ENCODE measurements around the gene MCEMP1. TPM values are rescaled to one million over a fixed set of nuclear protein-coding genes. Genes with fewer than 3 reads are reported as not detected.

MCEMP1 gene
- total RNA-seq, 2 donors from 2014 or later: 0.92 TPM; not detected in 1

DNA sequence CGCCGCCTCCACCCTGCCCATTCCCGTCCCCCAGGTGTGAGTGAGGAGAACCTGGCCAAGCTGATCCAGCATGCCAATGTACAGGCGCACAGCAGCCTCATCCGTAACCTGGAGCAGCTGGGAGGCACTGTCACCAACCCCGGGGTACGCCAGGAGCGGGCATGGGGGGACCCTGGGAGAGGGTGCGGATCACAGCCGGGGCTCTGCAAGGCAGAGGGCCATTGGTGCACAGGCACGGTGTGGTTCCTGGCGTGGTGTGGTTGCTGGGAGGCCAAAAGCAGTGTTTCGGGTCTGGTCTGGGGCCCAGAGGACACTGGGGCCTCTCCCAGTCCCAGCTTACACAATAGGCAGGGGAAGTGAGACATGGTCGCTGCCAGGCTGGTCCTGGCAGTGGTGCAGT is 31.7 kb upstream of the MCEMP1 start:
- Histone ChIP-seq H3K9me3 (no peaks in the 10 kb centered on the region), H3K4me1 (ENCODE audit: control insufficient read depth in 1 of 2, low read depth in 2 of 2) (no peaks in the 10 kb centered on the region), H3K27me3 (replicated peaks; ENCODE audit: insufficient read depth) (no peaks in the 10 kb centered on the region), H3K36me3 (no peaks in the 10 kb centered on the region), H3K27ac (no peak overlapping the region), H3K4me3 (no peak overlapping the region)
- TF ChIP-seq, protein P1, sequence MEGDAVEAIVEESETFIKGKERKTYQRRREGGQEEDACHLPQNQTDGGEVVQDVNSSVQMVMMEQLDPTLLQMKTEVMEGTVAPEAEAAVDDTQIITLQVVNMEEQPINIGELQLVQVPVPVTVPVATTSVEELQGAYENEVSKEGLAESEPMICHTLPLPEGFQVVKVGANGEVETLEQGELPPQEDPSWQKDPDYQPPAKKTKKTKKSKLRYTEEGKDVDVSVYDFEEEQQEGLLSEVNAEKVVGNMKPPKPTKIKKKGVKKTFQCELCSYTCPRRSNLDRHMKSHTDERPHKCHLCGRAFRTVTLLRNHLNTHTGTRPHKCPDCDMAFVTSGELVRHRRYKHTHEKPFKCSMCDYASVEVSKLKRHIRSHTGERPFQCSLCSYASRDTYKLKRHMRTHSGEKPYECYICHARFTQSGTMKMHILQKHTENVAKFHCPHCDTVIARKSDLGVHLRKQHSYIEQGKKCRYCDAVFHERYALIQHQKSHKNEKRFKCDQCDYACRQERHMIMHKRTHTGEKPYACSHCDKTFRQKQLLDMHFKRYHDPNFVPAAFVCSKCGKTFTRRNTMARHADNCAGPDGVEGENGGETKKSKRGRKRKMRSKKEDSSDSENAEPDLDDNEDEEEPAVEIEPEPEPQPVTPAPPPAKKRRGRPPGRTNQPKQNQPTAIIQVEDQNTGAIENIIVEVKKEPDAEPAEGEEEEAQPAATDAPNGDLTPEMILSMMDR (IDR thresholded peaks at IDR 0.05): no peak
- DNase-seq (ENCODE audit: low spot score) (no peak), ATAC-seq (ENCODE audit: insufficient number of reproducible peaks, low FRiP score, low read depth) (no peak)

DNA sequence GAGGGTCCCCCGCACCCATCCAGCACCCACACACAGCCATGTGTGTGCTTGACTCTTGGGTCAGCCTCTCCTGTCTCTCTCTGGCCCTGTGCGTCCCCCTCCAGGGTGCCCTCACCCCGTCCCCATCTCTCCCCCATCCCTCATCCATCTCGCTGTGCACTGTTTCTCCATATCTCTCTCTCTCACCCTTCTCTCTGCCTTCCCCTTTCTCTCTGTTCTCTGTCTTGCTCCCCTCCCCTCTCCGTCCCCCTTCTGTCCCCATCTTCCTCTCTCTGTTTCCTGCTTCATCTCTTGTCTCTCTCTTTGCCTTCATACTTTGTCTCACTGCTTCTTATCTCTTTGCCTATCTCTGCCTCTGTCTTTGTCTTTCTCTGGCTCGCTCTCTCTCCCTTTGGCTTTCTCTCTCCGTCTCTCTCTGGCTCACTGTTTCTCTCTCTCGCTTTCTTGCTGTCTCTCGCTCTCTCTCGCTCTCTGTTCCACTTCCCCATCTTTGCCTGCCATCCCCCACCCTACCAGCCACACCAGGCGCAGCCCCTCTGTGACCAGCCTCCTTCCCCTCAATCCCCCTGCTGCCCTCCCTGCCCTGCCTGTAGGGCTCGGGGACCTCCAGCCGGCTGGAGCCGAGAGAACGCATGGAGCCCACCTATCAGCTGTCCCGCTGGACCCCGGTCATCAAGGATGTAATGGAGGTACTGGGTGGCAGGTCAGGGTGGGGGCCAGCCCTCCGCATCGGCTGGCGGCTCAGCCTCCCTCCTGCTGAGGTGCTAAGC is 31.0 kb upstream of the MCEMP1 start:
- Histone ChIP-seq H3K4me3 (no peak overlapping the region), H3K36me3 (no peaks in the 10 kb centered on the region), H3K27ac (no peak overlapping the region), H3K27me3 (replicated peaks; ENCODE audit: insufficient read depth) (no peaks in the 10 kb centered on the region), H3K9me3 (no peaks in the 10 kb centered on the region), H3K4me1 (ENCODE audit: control insufficient read depth in 1 of 2, low read depth in 2 of 2) (no peaks in the 10 kb centered on the region)
- DNase-seq (ENCODE audit: low spot score) (no peak), ATAC-seq (ENCODE audit: insufficient number of reproducible peaks, low FRiP score, low read depth) (no peak)
- TF ChIP-seq, protein P1 (IDR thresholded peaks at IDR 0.05): no peak

DNA sequence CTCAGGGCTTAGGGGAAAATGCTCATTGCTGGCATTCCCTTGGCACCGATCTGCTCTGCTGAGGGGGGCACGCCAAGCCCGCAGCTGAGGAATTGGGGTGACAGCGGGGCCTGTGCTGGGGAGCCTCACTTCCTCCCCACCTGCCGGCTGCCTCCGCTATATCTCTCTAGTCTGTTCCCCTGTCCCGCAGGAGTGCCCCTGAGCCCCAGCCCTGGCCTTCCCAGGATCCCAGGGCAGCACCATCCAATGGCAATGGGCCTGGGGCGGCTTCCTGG is 30.5 kb upstream of the MCEMP1 start:
- no peak for DNase-seq (ENCODE audit: low spot score)
- no peaks in the 10 kb centered on the region for H3K27me3 ChIP-seq (replicated peaks; ENCODE audit: insufficient read depth)
- H3K4me3 ChIP-seq: no peak overlapping the region
- no peaks in the 10 kb centered on the region for H3K36me3 ChIP-seq
- no peaks in the 10 kb centered on the region for H3K4me1 ChIP-seq (ENCODE audit: control insufficient read depth in 1 of 2, low read depth in 2 of 2)
- TF ChIP-seq, protein P1 (IDR thresholded peaks at IDR 0.05): no peak
- H3K9me3 ChIP-seq: no peaks in the 10 kb centered on the region
- no peak for ATAC-seq (ENCODE audit: insufficient number of reproducible peaks, low FRiP score, low read depth)
- no peak overlapping the region for H3K27ac ChIP-seq

DNA sequence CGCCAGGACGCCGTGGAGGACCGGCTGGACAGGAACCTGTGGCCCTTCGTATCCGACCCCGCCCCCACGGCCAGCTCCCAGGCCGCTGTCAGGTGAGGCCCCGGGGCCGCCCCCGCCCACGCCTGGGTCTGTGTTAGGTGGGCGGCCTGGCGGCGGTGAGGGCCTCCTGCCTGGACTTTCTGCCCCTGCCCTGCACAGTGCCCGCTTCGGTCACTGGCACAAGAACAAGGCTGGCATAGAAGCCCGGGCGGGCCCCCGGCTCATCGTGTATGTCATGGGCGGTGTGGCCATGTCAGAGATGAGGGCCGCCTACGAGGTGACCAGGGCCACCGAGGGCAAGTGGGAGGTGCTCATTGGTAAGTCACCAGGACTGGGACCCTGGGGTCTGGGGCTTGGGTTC is 29.7 kb upstream of the MCEMP1 start:
- TF ChIP-seq, protein P1 (IDR thresholded peaks at IDR 0.05): no peak
- Histone ChIP-seq H3K27ac (no peak overlapping the region), H3K4me3 (no peak overlapping the region), H3K9me3 (no peaks in the 10 kb centered on the region), H3K36me3 (no peaks in the 10 kb centered on the region), H3K4me1 (ENCODE audit: control insufficient read depth in 1 of 2, low read depth in 2 of 2) (peaks cover 0 to 1% of the 10 kb centered on the region in 2 donors), H3K27me3 (replicated peaks; ENCODE audit: insufficient read depth) (no peaks in the 10 kb centered on the region)
- no peak for DNase-seq (ENCODE audit: low spot score)
- ATAC-seq (ENCODE audit: insufficient number of reproducible peaks, low FRiP score, low read depth): no peak

DNA sequence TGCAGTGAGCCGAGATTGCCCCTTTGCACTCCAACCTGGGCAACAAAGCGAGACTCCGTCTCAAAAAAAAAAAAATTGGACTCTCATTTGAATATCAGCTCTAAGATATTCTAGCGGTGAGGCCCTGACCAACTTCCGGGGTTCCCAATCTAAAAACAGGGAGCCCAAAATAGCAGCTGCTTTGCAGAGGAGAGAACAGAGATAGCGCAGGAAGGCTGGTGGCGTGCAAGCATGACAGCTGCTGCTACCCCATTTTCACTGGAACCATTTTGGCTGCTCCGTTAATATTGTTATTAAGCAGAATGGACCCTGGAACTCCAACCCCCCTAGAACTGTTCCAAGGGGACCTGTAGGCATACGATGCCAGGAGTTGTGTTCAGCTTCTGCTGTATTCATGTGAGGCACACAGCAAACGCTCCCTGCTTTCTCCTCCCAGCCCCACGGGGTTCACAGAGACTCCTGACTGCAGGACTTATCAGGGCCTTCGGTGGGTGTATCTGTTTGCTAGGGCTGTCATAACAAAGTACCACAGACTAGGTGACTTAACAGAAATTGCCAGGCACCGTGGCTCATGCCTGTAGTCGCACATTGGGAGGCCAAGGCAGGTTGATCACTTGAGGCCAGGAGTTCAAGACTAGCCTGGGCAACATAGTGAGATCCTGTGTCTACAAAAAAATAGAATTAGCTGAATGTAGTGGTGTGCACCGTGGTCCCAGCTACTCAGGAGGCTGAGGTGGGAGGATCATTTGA is 28.4 kb upstream of the MCEMP1 start:
- no peaks in the 10 kb centered on the region for H3K9me3 ChIP-seq
- no peak overlapping the region for H3K4me3 ChIP-seq
- DNase-seq (ENCODE audit: low spot score): no peak
- TF ChIP-seq, protein P1 (IDR thresholded peaks at IDR 0.05): no peak
- no peaks in the 10 kb centered on the region for H3K36me3 ChIP-seq
- no peak overlapping the region for H3K27ac ChIP-seq
- peaks cover 0 to 5% of the 10 kb centered on the region in 2 donors for H3K4me1 ChIP-seq (ENCODE audit: control insufficient read depth in 1 of 2, low read depth in 2 of 2)
- no peak for ATAC-seq (ENCODE audit: insufficient number of reproducible peaks, low FRiP score, low read depth)
- H3K27me3 ChIP-seq (replicated peaks; ENCODE audit: insufficient read depth): no peaks in the 10 kb centered on the region
